Measurements from ENCODE around the gene ZP4.

Gene ZP4

DNA sequence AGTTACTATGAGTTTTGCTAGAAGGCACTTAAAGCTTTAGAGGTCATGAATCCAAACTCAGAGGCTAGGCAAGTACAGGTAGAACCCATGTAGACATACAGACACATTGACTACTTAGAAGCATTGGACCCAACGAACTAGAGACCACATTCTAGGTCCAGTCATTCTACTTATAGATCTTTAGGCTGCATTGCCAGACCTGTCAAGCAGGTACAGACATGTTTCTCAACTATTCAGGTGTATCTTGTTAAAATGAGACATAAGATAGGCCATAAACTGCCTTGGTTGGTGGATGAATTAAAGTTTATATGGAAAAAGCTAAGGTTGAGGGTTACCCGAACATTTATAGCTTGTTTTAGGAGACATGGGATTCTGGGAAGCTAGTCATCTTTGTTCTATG, 6.5 kb downstream of the ZP4 start:
- no peak for DNase-seq (ENCODE audit: low read depth)
- TF ChIP-seq, protein P1, sequence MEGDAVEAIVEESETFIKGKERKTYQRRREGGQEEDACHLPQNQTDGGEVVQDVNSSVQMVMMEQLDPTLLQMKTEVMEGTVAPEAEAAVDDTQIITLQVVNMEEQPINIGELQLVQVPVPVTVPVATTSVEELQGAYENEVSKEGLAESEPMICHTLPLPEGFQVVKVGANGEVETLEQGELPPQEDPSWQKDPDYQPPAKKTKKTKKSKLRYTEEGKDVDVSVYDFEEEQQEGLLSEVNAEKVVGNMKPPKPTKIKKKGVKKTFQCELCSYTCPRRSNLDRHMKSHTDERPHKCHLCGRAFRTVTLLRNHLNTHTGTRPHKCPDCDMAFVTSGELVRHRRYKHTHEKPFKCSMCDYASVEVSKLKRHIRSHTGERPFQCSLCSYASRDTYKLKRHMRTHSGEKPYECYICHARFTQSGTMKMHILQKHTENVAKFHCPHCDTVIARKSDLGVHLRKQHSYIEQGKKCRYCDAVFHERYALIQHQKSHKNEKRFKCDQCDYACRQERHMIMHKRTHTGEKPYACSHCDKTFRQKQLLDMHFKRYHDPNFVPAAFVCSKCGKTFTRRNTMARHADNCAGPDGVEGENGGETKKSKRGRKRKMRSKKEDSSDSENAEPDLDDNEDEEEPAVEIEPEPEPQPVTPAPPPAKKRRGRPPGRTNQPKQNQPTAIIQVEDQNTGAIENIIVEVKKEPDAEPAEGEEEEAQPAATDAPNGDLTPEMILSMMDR (IDR thresholded peaks at IDR 0.05; ENCODE audit: control insufficient read depth, insufficient read depth, low read depth, low read length, missing control alignments), result no peak
- H3K4me3 ChIP-seq (ENCODE audit: control insufficient read depth, low read depth, low read length), result no peak overlapping the region

DNA sequence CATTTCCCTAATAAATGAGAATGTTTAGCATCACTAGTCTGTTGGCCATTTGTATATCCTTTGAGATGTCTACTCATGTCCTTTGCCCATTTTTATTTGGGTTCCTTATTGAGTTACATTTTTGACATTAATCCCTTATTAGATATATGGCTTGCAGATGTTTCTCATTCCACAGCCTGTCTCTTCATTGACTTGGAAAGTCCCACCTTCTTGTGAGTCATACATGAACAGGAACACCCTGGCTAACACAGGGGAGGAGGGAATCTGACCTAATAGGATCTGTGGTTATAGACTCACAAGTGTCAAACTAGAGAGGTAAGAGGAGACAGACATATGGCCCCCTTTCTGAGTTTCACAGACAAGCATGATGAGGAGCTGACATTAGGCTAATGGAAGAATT, 11.5 kb downstream of the ZP4 start:
- no peak overlapping the region for H3K4me3 ChIP-seq (ENCODE audit: control insufficient read depth, low read depth, low read length)
- no peak for DNase-seq (ENCODE audit: low read depth)
- TF ChIP-seq, protein P1 (IDR thresholded peaks at IDR 0.05; ENCODE audit: control insufficient read depth, insufficient read depth, low read depth, low read length, missing control alignments), result no peak

DNA sequence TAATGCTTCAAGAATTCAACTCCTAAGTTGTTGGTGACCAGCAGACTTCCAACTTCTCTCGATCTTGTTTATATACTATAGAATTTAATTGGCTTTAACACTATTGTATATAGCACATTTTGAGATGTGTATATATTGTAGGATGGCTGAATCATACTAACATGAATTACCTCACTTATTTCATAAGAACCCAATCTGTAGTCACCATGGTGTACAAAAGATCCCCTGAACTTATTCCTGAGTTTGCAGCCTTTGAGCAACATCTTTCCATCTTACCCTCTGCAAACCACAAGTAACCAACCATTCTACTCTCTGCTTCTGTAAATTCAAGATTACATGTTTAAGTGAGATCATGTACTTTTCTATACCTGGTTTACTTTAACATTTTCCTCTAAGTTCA, 12.3 kb downstream of the ZP4 start:
- no peak overlapping the region for H3K4me3 ChIP-seq (ENCODE audit: control insufficient read depth, low read depth, low read length)

DNA sequence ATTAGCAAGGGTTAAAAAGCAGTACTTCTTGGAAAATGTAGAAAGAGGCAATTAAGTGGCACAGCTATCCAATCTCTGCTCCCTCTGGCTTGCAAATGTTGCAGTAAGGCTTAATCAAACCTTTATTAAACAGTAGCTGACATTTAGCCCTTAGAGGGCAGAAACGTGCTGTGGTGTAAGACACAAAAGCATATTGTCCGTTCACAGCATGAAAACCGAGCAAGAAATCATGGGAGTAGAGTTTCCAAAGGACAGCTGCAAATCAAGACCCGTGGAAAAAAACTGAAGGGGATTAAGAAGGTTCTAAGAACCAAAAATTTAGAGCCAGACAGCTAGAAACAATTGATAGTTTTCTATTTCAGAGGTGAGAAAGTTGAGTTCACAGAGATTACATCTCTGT, 13.1 kb downstream of the ZP4 start:
- TF ChIP-seq, protein P1 (IDR thresholded peaks at IDR 0.05; ENCODE audit: control insufficient read depth, insufficient read depth, low read depth, low read length, missing control alignments), result no peak
- no peak for DNase-seq (ENCODE audit: low read depth)
- H3K4me3 ChIP-seq (ENCODE audit: control insufficient read depth, low read depth, low read length), result no peak overlapping the region

More for the DNA sequence above, 12.3 kb downstream of the ZP4 start:
- no peak for DNase-seq (ENCODE audit: low read depth)
- TF ChIP-seq, protein P1 (IDR thresholded peaks at IDR 0.05; ENCODE audit: control insufficient read depth, insufficient read depth, low read depth, low read length, missing control alignments), result no peak

DNA sequence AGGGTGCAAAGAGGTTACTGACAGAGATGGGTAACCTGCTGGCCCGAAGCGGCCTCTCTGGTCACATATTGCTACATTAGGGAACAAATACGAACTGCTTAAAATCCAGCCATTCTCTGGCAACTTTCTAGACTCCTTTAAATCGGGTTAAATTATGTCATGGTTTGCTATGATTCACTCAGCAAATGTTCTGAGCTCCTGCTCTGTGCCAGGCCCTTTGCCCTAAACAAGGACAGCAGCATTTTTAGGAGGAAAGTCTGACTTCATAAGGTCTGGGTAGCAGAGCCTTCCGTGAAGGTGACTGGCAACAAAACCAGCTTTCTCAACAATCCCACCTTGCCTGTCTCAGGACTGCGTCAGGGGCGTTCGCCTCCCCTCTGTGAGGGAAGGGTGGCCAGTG, 15.4 kb downstream of the ZP4 start:
- TF ChIP-seq, protein P1 (IDR thresholded peaks at IDR 0.05; ENCODE audit: control insufficient read depth, insufficient read depth, low read depth, low read length, missing control alignments), result no peak
- no peak for DNase-seq (ENCODE audit: low read depth)
- no peak overlapping the region for H3K4me3 ChIP-seq (ENCODE audit: control insufficient read depth, low read depth, low read length)

DNA sequence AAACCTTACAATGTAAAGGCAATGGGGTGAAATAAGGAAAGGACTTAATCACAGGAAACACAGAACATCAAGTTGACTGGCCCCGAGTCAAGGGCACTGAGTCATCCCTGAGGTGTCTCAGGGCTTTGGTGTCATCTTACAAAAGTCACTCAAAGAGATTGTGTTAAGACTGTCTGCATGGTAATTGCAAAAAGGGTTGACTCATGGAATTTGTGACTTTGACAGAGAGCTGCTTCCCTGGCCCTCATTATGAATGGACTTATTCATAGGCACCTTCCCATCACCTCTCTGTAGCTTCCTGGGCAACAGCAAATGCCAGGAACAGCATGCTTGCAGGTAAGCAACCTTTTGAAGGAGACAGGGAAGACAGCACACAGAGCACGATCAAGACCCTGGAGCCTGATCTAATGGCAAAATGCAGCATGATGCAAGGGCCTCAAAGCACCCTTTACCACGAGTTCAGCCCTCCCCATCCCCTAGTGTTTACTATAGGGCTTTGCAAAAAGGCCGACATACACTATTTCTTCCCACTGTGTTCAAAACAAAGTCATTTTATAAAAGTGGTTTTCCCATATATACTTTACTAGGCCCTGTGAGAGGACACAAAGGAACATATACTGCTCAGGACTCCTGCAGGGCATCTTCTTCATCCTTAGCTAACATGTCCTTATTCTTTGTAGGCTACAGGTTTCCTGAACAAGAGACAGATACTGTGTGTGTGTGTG, 17.1 kb downstream of the ZP4 start:
- TF ChIP-seq, protein P1 (IDR thresholded peaks at IDR 0.05; ENCODE audit: control insufficient read depth, insufficient read depth, low read depth, low read length, missing control alignments), result no peak
- no peak overlapping the region for H3K4me3 ChIP-seq (ENCODE audit: control insufficient read depth, low read depth, low read length)
- peak; percentile 5 for DNase-seq (ENCODE audit: low read depth)
